Inflammatory macrophage treated with lipopolysaccharide for 4 hours (primary cell): ENCODE measurements around the gene DAG1.

ENCODE experiments used
- DNase-seq: peaks from one replicate; pipeline ENCODE4 v3.0.0-alpha.2; 2020

The DAG1 gene

DNA sequence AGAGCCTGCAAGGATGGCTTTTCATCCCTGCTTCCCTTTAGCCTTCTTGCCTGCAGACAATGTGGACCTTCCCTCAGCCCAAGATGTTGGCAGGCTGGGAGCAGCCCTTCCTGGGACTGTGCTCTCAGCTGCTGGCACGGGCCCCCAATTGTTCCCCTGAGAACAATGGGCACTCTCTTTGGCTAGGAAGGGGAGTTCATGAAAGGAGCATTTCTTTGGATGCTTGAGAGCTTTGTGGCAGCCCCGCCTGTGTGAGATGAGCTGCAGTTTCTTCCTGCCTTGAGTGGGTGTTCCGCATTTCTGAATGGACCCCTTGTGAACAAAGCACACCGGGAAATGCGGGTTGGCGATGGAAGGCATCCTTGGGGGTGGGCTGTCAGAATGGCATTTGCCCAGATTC lies 49.2 kb downstream of the DAG1 start:
- no peak for DNase-seq

GRCh38 chr3:49519916-49520385 lies 49.9 kb downstream of the DAG1 start:
- DNase-seq = peak; percentile 55

- no peak for DNase-seq
Observed at GRCh38 chr3:49523756-49524747, 54.0 kb downstream of the DAG1 start.

DNA sequence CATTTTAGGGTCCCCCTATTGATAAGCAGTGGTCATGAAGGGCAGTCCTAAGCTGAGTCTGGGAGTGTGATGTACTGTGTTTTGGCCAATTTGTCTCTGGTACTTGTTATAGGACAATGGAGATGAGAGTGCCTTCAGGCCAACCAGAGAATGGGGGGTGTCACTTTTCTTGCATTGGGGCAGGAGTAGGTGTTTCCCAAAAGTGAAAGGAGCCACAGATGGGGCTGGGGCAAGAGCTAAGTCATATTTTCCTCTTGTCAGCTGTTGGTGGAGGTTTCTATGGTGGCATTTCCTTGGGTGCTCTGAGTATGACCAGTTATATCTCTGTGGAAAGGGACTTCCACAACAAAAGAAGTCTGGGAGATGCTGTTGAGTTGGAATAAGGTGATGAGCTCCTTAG lies 59.5 kb downstream of the DAG1 start:
- no peak for DNase-seq

GRCh38 chr3:49530231-49530630 lies 60.2 kb downstream of the DAG1 start:
- DNase-seq = no peak

GRCh38 chr3:49530701-49531100 lies 60.6 kb downstream of the DAG1 start:
- no peak for DNase-seq

DNA sequence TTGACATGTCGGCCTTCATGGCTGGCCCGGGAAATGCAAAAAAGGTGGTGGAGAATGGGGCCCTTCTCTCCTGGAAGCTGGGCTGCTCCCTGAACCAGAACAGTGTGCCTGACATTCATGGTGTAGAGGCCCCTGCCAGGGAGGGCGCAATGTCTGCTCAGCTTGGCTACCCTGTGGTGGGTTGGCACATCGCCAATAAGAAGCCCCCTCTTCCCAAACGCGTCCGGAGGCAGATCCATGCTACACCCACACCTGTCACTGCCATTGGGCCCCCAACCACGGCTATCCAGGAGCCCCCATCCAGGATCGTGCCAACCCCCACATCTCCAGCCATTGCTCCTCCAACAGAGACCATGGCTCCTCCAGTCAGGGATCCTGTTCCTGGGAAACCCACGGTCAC lies 61.2 kb downstream of the DAG1 start:
- no peak for DNase-seq

DNA sequence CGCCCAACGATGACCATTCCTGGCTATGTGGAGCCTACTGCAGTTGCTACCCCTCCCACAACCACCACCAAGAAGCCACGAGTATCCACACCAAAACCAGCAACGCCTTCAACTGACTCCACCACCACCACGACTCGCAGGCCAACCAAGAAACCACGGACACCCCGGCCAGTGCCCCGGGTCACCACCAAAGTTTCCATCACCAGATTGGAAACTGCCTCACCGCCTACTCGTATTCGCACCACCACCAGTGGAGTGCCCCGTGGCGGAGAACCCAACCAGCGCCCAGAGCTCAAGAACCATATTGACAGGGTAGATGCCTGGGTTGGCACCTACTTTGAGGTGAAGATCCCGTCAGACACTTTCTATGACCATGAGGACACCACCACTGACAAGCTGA lies 61.6 kb downstream of the DAG1 start:
- DNase-seq = no peak

- DNase-seq = no peak
Observed at GRCh38 chr3:49533031-49533430, 63.0 kb downstream of the DAG1 start.

- DNase-seq = no peak
Observed at GRCh38 chr3:49533786-49534519, 63.9 kb downstream of the DAG1 start.

- DNase-seq = no peak
Observed at GRCh38 chr3:49534581-49535441, 64.7 kb downstream of the DAG1 start.

- no peak for DNase-seq
Observed at GRCh38 chr3:49535971-49536874, 66.2 kb downstream of the DAG1 start.

DNA sequence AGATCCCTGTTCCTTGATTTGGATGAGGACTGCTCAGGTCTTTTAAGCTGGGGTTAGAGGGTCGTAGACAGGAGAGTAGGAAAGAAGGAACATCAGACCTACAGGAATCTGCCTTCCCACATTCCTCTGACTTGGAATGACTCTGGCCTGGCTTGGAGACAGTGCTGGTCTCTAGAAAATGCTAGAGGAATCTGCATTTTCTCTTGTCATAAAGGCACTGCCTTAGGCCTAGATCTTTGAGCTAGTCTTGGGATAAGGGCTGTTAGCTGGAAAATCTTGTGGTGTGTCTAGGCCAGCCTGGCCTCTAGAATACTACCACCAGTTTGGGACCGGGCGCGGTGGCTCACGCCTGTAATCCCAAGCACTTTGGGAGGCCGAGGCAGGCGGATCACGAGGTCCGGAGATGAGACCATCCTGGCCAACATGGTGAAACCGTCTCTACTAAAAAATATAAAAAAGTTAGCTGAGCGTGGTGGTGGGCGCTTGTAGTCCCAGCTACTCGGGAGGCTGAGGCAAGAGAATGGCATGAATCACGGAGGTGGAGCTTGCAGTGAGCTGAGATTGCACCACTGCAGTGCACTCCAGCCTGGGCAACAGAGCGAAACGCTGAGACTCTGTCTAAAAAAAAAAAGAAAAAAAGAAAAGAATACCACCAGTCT lies 66.9 kb downstream of the DAG1 start:
- DNase-seq = no peak

DNA sequence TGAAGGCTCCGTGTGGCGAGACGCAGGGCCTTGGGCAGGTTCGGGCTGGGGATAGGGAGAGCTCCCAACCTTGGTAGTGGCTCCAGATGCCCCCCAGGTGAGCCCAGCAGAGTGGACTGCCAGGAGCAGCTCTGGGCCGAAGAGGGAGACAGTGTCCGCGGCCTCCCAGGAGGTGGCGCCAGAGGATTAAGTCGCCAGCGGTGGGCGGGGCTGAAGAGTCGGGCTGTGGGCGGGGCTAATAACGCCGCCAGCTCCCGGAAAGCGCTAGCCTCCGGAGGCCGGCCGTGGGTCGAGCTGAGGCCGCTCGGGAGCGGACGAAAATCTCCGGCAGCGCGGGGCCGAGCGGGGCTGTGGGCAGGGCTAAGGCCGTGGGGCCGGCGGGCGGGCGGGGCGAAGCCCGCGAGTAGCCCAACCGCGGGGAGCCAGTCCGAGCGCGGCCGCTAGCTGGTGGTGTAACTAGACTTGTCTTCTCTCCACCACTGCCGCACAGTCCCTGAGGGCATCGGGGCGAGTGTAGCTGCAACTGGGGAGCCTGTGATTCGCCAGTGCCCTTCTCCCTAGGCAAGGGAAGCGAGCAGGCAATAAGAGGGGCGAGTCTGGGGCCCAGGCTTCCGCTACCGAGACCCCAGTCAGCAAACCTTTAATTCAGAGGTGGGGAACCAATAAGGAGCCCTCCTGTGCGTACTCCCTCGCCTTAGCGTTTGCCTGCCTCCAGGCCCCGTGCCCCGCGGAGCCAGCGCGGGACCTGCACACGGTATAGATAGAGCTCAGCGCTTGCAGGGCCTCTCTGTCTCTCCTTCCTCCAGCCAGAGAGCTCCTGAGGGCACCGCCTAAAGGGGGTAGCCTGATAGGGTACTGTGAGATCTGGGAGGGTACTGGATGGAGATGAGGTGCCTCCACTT lies 69.8 kb downstream of the DAG1 start:
- DNase-seq = peak; percentile 96

GRCh38 chr3:49552087-49552486 lies 82.0 kb downstream of the DAG1 start:
- no peak for DNase-seq

DNA sequence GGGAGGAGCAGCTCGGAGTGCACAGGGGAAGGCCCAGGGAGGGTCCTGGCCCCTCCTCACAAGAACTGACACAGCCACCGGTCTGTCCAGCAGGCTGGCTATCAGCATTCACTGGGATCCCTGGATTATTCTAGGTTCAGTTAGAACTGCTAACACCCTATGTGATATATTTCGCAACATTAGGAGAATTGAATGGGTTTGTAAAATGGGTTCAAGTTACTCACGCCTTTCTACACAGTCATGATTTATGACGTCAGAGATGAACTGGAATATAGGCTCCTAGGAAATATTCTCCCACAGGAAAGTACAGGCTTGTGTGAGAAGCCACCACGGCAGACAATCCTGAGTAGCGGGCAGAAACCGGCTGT lies 83.2 kb downstream of the DAG1 start:
- peak; percentile 5 for DNase-seq

DNA sequence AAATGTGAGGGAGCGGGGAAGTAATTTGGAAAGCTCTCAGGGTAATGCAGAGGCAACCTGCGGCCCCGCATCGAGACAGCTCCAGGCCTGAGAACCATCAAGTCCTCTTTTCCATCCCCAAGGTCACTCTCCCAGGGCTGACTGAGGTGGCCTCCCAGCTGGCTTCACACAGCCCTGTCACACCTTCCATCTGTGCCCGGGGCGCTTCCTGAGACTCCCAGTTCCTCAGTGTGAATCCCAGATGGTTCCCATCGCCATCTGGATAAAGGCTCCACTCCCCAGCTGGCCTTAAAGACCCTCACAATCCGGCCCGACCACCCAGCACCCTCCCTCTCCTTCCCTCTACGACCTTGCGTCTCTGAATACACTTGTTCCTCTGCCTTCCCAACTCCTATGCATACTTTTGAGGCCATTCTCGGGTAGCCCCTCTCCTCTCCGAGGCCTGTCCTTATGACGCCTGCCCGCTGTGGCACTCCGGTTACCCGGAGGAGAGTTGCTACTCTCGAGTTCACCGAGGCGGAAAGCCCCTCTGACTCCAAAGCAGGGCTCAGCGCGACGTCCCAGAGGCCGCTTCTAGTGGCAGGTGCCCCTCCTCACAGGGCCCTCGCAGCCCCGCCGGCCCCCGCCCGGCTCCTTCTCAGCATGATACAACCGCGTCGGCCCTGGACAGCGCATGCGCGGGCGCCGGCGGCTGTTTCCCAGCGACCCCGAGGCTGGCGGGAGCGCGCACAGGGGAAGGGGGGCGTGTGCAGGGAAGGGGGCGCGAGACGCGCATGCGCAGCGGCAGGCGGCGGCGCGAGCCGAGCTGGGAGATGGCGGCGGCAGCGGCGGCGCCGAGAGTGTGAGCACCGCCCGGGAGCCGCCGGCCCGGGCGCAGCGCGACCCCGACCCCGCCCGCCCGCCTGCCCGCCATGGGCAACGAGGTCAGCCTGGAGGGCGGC lies 83.9 kb downstream of the DAG1 start, which contains the start of gene BSN:
Gene BSN (plus strand): TSS at position 786 of the 941 bp plus-strand sequence. CDS start 126 bp downstream, at position 912.
- DNase-seq = peak; percentile 69

DNA sequence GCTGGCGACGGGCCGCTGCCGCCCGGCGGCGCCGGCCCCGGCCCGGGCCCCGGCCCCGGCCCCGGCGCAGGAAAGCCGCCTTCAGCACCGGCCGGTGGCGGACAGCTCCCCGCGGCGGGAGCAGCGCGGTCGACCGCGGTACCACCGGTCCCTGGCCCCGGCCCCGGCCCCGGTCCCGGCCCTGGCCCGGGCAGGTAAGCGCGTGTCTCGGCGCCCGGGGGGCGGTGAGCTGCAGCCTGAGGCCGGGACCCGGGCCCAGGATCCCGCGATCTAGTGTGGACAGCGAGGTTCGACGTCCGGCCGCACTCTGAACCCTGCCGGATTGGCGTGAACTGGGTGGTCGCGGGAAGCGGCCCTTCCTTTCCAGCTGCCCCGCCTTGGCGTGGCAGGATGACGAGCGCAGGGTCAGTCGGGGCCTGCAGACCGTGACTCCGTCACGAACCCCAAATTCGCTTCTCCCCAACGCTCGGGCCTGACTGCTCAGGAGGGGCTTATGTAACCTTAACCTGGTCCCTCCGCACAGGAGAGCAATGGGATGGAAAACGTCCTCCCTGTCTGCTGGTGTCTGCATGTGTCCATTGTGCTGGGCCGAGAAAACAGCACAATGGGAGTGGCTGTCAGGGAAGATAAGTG lies 84.7 kb downstream of the DAG1 start:
- DNase-seq = no peak
